GM12878 (cell line): ENCODE measurements around the gene OXTR.

ENCODE experiments used
- CEBPB ChIP-seq, 2 experiments: fragments of 150-350 bp in 1 of 2; IDR thresholded peaks; 2 replicates each; pipeline ENCODE4 v1.6.1; 2012 to 2014; ENCODE audit warnings: low read depth in 2 of 2, low read length in 2 of 2, borderline replicate concordance in 1 of 2, inconsistent platforms in 1 of 2
- JUND ChIP-seq: IDR thresholded peaks from 2 replicates; pipeline ENCODE4 v1.6.1; 2012; ENCODE audit warnings: low read depth, mild to moderate bottlenecking, low read length, improper control_type of control experiment, moderate library complexity
- NRF1 ChIP-seq: conservative IDR thresholded peaks from 2 replicates; pipeline ENCODE4 v1.6.1; 2011; ENCODE audit warnings: mild to moderate bottlenecking, low read depth, low read length, improper control_type of control experiment
- POLR2A ChIP-seq: IDR thresholded peaks from 2 replicates; pipeline ENCODE4 v1.6.1; 2011; ENCODE audit warnings: low read depth, mild to moderate bottlenecking, low read length
- POLR2AphosphoS2 ChIP-seq: IDR thresholded peaks from 2 replicates; pipeline ENCODE4 v1.6.1; 2011; ENCODE audit warnings: low read depth, mild to moderate bottlenecking, low read length, improper control_type of control experiment, moderate library complexity
- RAD51 ChIP-seq: fragments of 450-650 bp; IDR thresholded peaks from 2 replicates; pipeline ENCODE4 v1.6.1; 2016; ENCODE audit warnings: moderate library complexity, mild to moderate bottlenecking, inconsistent platforms
- SREBF2 ChIP-seq: IDR thresholded peaks from 2 replicates; pipeline ENCODE4 v1.6.1; 2012; ENCODE audit warnings: mild to moderate bottlenecking, low read length
- TAF1 ChIP-seq: IDR thresholded peaks from 2 replicates; pipeline ENCODE4 v1.6.1; 2011; ENCODE audit warnings: mild to moderate bottlenecking, low read depth, low read length, borderline replicate concordance
- TF ChIP-seq, protein P1 (sequence below), 3 experiments: IDR thresholded peaks in 2 of 3; conservative IDR thresholded peaks in 1 of 3; 2 replicates each; pipeline ENCODE4 v1.5.1; 2011; ENCODE audit warnings: low read depth in 3 of 3, low read length in 3 of 3, mild to moderate bottlenecking in 3 of 3, control low read depth in 2 of 3, moderate library complexity in 2 of 3, inconsistent platforms in 1 of 3, mixed read lengths in 1 of 3; ENCODE audit not compliant: control insufficient read depth in 2 of 3, insufficient read depth in 1 of 3; ENCODE audit errors: extremely low read depth in 1 of 3
- TF ChIP-seq, protein P2 (sequence below): IDR thresholded peaks from 2 replicates; pipeline ENCODE4 v1.6.1; 2012; ENCODE audit warnings: improper control_type of control experiment, low read depth, low read length; ENCODE audit not compliant: insufficient replicate concordance

DNA sequence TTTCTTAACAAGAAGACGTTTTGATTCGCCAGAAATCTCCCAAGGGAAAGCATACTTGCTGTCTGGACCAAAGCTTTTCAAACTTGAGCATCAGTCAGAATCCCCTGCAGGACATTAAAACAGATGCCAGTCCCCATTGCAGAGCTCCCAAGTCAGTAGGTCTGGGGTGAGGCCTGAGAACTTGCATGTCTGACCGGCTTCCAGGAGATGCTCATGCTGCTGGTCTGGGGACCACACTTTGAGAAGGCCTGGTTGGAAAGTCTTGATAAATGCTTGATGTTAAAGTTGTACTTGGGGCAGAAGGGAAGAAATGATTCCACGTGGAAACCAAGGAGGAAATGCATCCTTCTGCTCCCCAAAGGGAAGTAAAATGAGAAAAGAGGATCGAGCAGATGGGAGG, 60.1 kb downstream of the OXTR start:
- no peak for TF ChIP-seq JUND
- no peak for TF ChIP-seq CEBPB (IDR thresholded peaks at IDR 0.05; ENCODE audit: borderline replicate concordance in 1 of 2, low read depth in 2 of 2, low read length in 2 of 2)
- no peak for TF ChIP-seq RAD51
- no peak for TF ChIP-seq TAF1
- TF ChIP-seq POLR2A = no peak
- TF ChIP-seq SREBF2 = no peak
- TF ChIP-seq, protein P1, sequence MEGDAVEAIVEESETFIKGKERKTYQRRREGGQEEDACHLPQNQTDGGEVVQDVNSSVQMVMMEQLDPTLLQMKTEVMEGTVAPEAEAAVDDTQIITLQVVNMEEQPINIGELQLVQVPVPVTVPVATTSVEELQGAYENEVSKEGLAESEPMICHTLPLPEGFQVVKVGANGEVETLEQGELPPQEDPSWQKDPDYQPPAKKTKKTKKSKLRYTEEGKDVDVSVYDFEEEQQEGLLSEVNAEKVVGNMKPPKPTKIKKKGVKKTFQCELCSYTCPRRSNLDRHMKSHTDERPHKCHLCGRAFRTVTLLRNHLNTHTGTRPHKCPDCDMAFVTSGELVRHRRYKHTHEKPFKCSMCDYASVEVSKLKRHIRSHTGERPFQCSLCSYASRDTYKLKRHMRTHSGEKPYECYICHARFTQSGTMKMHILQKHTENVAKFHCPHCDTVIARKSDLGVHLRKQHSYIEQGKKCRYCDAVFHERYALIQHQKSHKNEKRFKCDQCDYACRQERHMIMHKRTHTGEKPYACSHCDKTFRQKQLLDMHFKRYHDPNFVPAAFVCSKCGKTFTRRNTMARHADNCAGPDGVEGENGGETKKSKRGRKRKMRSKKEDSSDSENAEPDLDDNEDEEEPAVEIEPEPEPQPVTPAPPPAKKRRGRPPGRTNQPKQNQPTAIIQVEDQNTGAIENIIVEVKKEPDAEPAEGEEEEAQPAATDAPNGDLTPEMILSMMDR (IDR thresholded peaks at IDR 0.05 in 2 of 3, conservative IDR thresholded peaks at IDR 0.05 in 1 of 3; ENCODE audit: control insufficient read depth in 2 of 3, extremely low read depth in 1 of 3, insufficient read depth in 1 of 3, low read depth in 3 of 3, low read length in 3 of 3) = no peak
- no peak for TF ChIP-seq NRF1
- TF ChIP-seq POLR2AphosphoS2 = no peak
- TF ChIP-seq, protein P2, sequence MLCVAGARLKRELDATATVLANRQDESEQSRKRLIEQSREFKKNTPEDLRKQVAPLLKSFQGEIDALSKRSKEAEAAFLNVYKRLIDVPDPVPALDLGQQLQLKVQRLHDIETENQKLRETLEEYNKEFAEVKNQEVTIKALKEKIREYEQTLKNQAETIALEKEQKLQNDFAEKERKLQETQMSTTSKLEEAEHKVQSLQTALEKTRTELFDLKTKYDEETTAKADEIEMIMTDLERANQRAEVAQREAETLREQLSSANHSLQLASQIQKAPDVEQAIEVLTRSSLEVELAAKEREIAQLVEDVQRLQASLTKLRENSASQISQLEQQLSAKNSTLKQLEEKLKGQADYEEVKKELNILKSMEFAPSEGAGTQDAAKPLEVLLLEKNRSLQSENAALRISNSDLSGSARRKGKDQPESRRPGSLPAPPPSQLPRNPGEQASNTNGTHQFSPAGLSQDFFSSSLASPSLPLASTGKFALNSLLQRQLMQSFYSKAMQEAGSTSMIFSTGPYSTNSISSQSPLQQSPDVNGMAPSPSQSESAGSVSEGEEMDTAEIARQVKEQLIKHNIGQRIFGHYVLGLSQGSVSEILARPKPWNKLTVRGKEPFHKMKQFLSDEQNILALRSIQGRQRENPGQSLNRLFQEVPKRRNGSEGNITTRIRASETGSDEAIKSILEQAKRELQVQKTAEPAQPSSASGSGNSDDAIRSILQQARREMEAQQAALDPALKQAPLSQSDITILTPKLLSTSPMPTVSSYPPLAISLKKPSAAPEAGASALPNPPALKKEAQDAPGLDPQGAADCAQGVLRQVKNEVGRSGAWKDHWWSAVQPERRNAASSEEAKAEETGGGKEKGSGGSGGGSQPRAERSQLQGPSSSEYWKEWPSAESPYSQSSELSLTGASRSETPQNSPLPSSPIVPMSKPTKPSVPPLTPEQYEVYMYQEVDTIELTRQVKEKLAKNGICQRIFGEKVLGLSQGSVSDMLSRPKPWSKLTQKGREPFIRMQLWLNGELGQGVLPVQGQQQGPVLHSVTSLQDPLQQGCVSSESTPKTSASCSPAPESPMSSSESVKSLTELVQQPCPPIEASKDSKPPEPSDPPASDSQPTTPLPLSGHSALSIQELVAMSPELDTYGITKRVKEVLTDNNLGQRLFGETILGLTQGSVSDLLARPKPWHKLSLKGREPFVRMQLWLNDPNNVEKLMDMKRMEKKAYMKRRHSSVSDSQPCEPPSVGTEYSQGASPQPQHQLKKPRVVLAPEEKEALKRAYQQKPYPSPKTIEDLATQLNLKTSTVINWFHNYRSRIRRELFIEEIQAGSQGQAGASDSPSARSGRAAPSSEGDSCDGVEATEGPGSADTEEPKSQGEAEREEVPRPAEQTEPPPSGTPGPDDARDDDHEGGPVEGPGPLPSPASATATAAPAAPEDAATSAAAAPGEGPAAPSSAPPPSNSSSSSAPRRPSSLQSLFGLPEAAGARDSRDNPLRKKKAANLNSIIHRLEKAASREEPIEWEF = no peak
